Mesendoderm (in vitro differentiated cells): ENCODE data around the gene RBM3.

ENCODE experiments used
- DNase-seq: peaks from one replicate; pipeline ENCODE4 v3.0.0; 2013
- H2AK5ac ChIP-seq: 2 replicates; pipeline ENCODE4 v1.6.1; 2013; ENCODE audit warnings: low read length, inconsistent platforms
- H2BK120ac ChIP-seq: 2 replicates; pipeline ENCODE4 v1.6.1; 2013; ENCODE audit warnings: low read depth, mild to moderate bottlenecking, low read length, moderate library complexity, mixed read lengths
- H2BK15ac ChIP-seq: replicated peaks from 2 replicates; pipeline ENCODE4 v1.6.1; 2013; ENCODE audit warnings: low read depth, mild to moderate bottlenecking, moderate library complexity
- H2BK5ac ChIP-seq: 2 replicates; pipeline ENCODE4 v1.6.1; 2013; ENCODE audit warnings: low read length, inconsistent platforms
- H3K18ac ChIP-seq: 2 replicates; pipeline ENCODE4 v1.6.1; 2013; ENCODE audit warnings: mild to moderate bottlenecking, low read length, mixed read lengths
- H3K23ac ChIP-seq: one replicate; pipeline ENCODE4 v1.6.1; 2013; ENCODE audit warnings: low read length
- H3K27ac ChIP-seq: 2 replicates; pipeline ENCODE4 v1.5.1; 2013; ENCODE audit warnings: low read depth, mild to moderate bottlenecking, inconsistent platforms, low read length, moderate library complexity
- H3K27me3 ChIP-seq: 2 replicates; pipeline ENCODE4 v1.6.1; 2013; ENCODE audit warnings: low read length, control low read depth, mild to moderate bottlenecking, inconsistent platforms; ENCODE audit not compliant: insufficient read depth, poor library complexity
- H3K36me3 ChIP-seq: 2 replicates; pipeline ENCODE4 v1.6.1; 2013; ENCODE audit warnings: low read length, inconsistent platforms; ENCODE audit not compliant: control insufficient read depth, insufficient read depth
- H3K4ac ChIP-seq: one replicate; pipeline ENCODE4 v1.6.1; 2013; ENCODE audit warnings: low read depth, mild to moderate bottlenecking, low read length, moderate library complexity
- H3K4me1 ChIP-seq: 2 replicates; pipeline ENCODE4 v1.6.1; 2013; ENCODE audit warnings: low read depth, low read length, inconsistent platforms; ENCODE audit not compliant: control insufficient read depth
- H3K4me2 ChIP-seq: 2 replicates; pipeline ENCODE4 v1.6.1; 2013; ENCODE audit warnings: low read length
- H3K4me3 ChIP-seq: 2 replicates; pipeline ENCODE4 v1.5.1; 2013; ENCODE audit warnings: mild to moderate bottlenecking, low read length
- H3K56ac ChIP-seq: one replicate; pipeline ENCODE4 v1.6.1; 2013; ENCODE audit warnings: low read length
- H3K79me1 ChIP-seq: 2 replicates; pipeline ENCODE4 v1.6.1; 2013; ENCODE audit warnings: low read length, inconsistent platforms
- H3K79me2 ChIP-seq: 2 replicates; pipeline ENCODE4 v1.6.1; 2013; ENCODE audit warnings: mild to moderate bottlenecking, low read length; ENCODE audit not compliant: control insufficient read depth, insufficient read depth
- H3K9ac ChIP-seq: 2 replicates; pipeline ENCODE4 v1.6.1; 2013; ENCODE audit warnings: low read length, inconsistent platforms
- H4K5ac ChIP-seq: one replicate; pipeline ENCODE4 v1.6.1; 2013; ENCODE audit warnings: low read length
- H4K8ac ChIP-seq: one replicate; pipeline ENCODE4 v1.6.1; 2013; ENCODE audit warnings: low read depth, mild to moderate bottlenecking, control low read depth, low read length, moderate library complexity
- whole genome bisulfite sequencing: extraction: QIAGEN DNeasy Blood & Tissue Kit; methylation state at CpG from one replicate; pipeline ENCODE4 v1.1.7; 2013; ENCODE audit warnings: low lambda C conversion rate, missing lambda C conversion rate; ENCODE audit not compliant: insufficient coverage; ENCODE audit errors: extremely low coverage; 5-methylcytosine and 5-hydroxymethylcytosine counted together

The RBM3 gene

DNA sequence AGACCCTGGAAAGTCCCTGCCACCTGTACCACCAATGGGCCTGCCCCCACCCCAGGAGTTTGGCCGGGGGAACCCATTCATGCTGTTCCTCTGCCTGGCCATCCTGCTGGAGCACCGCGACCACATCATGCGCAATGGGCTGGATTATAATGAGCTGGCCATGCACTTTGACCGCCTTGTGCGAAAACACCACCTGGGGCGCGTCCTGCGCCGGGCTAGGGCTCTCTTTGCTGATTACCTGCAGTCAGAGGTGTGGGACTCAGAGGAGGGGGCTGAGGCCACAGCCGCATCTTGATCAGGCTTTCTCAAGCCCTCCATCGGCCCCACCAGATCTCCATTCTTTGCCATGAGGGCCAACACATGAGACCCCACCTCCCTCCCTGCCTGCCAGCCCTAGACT lies 13.6 kb upstream of the RBM3 start:
- no peak overlapping the region for H3K27ac ChIP-seq
- WGBS, result no CpG with 5 or more reads among the region's 12 CpGs
- no peaks in the 10 kb centered on the region for H3K79me2 ChIP-seq
- no peak overlapping the region for H2BK5ac ChIP-seq
- H3K23ac ChIP-seq, result no peak overlapping the region
- H4K8ac ChIP-seq, result no peak overlapping the region
- DNase-seq, result no peak
- no peak overlapping the region for H4K5ac ChIP-seq
- H3K56ac ChIP-seq, result no peak overlapping the region
- no peak overlapping the region for H3K18ac ChIP-seq
- H2AK5ac ChIP-seq, result no peak overlapping the region
- H3K27me3 ChIP-seq, result no peaks in the 10 kb centered on the region
- no peaks in the 10 kb centered on the region for H3K79me1 ChIP-seq
- no peak overlapping the region for H3K4me2 ChIP-seq
- no peak overlapping the region for H3K4ac ChIP-seq
- H2BK120ac ChIP-seq, result no peak overlapping the region
- no peaks in the 10 kb centered on the region for H3K4me1 ChIP-seq
- H2BK15ac ChIP-seq, result no peak overlapping the region
- H3K4me3 ChIP-seq, result no peak overlapping the region
- no peak overlapping the region for H3K9ac ChIP-seq
- no peaks in the 10 kb centered on the region for H3K36me3 ChIP-seq

DNA sequence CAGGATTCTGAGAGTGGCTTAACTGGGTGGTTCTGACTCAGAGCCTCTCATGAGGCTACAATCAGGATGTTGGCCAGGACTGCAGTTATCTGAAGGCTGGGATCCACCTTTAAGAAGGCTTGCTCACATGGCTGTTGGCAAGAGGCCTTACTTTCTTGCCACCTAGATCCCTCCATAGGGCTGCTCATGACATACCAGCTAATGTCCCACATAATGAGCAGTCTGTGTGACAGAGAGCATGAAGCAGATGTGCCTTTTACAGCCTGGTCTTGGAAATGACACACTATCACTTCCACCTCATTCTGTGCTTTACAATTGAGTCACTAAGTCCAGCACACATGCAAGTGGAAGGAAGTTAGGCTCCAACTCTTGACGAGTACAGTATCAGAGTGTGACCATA lies 4.3 kb upstream of the RBM3 start:
- no peak overlapping the region for H2BK15ac ChIP-seq
- H3K79me2 ChIP-seq, result peaks cover 1% of the 10 kb centered on the region
- no CpG with 5 or more reads among the region's 1 CpG for WGBS

DNA sequence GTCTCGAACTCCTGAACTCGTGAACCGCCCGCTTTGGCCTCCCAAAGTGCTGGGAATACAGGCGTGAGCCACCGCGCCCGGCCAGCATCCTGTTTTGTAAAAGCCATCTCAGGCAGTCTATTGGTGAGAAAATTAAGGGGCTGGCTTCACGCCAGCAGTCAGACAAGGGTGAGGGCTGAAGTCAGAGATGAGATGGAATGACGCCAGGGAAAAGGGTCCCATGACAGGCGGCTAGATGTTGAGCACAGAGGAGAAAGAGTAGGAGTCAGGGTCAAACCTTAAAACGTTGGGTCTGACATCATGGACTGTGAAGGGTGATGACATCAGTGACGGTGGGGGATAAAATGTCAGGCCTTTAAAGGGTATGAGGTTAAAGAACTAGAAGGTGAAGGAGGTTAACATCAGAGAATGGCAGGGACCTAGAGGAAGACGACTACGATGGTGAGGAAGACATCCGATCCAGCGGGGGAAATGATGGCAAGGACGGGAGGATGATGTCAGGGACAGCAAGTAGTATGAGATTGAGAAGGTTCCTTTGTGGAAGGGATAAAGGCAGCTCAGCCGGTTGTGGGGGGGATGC lies 504 bp upstream of the RBM3 start:
- no peak overlapping the region for H2BK15ac ChIP-seq
- no peak overlapping the region for H2BK120ac ChIP-seq
- H3K79me1 ChIP-seq, result peaks cover 2% of the 10 kb centered on the region
- H4K8ac ChIP-seq, result no peak overlapping the region
- H3K27ac ChIP-seq, result no peak overlapping the region
- H3K23ac ChIP-seq, result no peak overlapping the region
- peaks cover 18% of the 10 kb centered on the region for H3K79me2 ChIP-seq
- peak overlapping the region; percentile 65 for H3K4me3 ChIP-seq
- H3K36me3 ChIP-seq, result peaks cover 14% of the 10 kb centered on the region
- H3K4me1 ChIP-seq, result peaks cover 4% of the 10 kb centered on the region
- no peak overlapping the region for H4K5ac ChIP-seq
- peak overlapping the region; percentile 82 for H3K9ac ChIP-seq
- H3K4ac ChIP-seq, result no peak overlapping the region
- H3K4me2 ChIP-seq, result peak overlapping the region; percentile 79
- no peaks in the 10 kb centered on the region for H3K27me3 ChIP-seq
- H2BK5ac ChIP-seq, result no peak overlapping the region
- no peak overlapping the region for H3K18ac ChIP-seq
- peak overlapping the region; percentile 85 for H3K56ac ChIP-seq
- H2AK5ac ChIP-seq, result peak overlapping the region; percentile 69
- DNase-seq, result no peak
- no CpG with 5 or more reads among the region's 19 CpGs for WGBS

More for the DNA sequence above, 4.3 kb upstream of the RBM3 start:
- H2BK5ac ChIP-seq, result no peak overlapping the region
- H3K18ac ChIP-seq, result no peak overlapping the region
- DNase-seq, result no peak
- no peak overlapping the region for H3K23ac ChIP-seq
- no peaks in the 10 kb centered on the region for H3K36me3 ChIP-seq
- H3K4me1 ChIP-seq, result no peaks in the 10 kb centered on the region
- no peak overlapping the region for H2BK120ac ChIP-seq
- H3K27me3 ChIP-seq, result no peaks in the 10 kb centered on the region
- H2AK5ac ChIP-seq, result no peak overlapping the region
- no peak overlapping the region for H3K27ac ChIP-seq
- H3K4me2 ChIP-seq, result no peak overlapping the region
- H4K5ac ChIP-seq, result no peak overlapping the region
- no peak overlapping the region for H4K8ac ChIP-seq
- H3K4ac ChIP-seq, result no peak overlapping the region
- H3K79me1 ChIP-seq, result no peaks in the 10 kb centered on the region
- no peak overlapping the region for H3K9ac ChIP-seq
- H3K4me3 ChIP-seq, result no peak overlapping the region
- H3K56ac ChIP-seq, result no peak overlapping the region

DNA sequence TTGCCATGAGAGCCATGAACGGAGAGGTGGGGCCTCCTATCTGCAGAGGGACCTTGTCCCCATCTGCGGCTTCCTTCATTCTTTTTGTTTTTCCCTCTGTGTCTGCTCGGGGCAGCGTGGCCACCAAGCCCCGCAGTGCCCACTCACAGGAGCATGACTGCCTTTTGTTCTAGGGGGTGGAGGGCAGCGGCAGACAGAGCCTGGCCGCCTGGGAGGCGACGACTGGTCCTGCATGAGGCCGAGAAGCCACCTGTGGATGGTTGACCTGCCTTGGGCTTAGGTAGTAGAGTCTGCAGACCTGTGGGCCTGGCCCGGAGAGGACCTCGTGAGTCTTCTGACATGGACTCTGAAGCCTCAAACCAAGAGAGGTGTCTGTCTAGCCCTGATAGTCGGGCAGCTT lies 1.4 kb downstream of the RBM3 start:
- Histone ChIP-seq H3K4me1 (peaks cover 4% of the 10 kb centered on the region), H3K79me2 (peaks cover 18% of the 10 kb centered on the region), H3K27ac (no peak overlapping the region), H3K23ac (no peak overlapping the region), H2AK5ac (no peak overlapping the region), H3K18ac (no peak overlapping the region), H2BK15ac (no peak overlapping the region), H3K56ac (peak overlapping the region; percentile 92), H3K4me3 (no peak overlapping the region), H2BK120ac (no peak overlapping the region), H3K79me1 (peaks cover 2% of the 10 kb centered on the region), H3K4ac (no peak overlapping the region), H4K5ac (no peak overlapping the region), H3K4me2 (peak overlapping the region; percentile 64), H3K36me3 (peaks cover 14% of the 10 kb centered on the region), H4K8ac (no peak overlapping the region), H3K27me3 (no peaks in the 10 kb centered on the region), H2BK5ac (no peak overlapping the region), H3K9ac (peak overlapping the region; percentile 92)
- WGBS, result no CpG with 5 or more reads among the region's 13 CpGs
- DNase-seq, result no peak

DNA sequence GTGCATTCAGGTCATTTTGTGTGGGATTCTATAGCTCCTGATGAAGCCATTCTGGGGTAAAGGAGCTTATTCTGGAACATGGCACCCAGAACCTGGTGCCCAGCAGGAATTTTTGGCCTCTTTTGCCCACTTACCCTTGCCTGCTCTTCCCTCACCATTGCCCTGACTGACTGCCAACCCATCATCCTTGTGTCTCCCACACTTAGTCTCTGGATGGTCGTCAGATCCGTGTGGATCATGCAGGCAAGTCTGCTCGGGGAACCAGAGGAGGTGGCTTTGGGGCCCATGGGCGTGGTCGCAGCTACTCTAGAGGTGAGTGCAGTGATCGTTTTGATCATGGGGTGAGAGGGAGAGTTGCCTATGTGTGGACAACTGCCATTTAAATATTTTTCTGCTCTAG lies 1.8 kb downstream of the RBM3 start:
- no peak for DNase-seq
- Histone ChIP-seq H2BK120ac (no peak overlapping the region), H4K5ac (no peak overlapping the region), H2BK15ac (no peak overlapping the region), H3K9ac (peak overlapping the region; percentile 92), H4K8ac (no peak overlapping the region), H3K27ac (no peak overlapping the region), H3K4me3 (no peak overlapping the region), H3K4ac (no peak overlapping the region), H3K4me2 (peak overlapping the region; percentile 64), H3K27me3 (no peaks in the 10 kb centered on the region), H2BK5ac (no peak overlapping the region), H3K23ac (no peak overlapping the region), H3K79me1 (peaks cover 2% of the 10 kb centered on the region), H3K56ac (peak overlapping the region; percentile 92), H3K18ac (no peak overlapping the region), H3K36me3 (peaks cover 14% of the 10 kb centered on the region), H3K79me2 (peaks cover 18% of the 10 kb centered on the region), H3K4me1 (peaks cover 4% of the 10 kb centered on the region), H2AK5ac (no peak overlapping the region)
- no CpG with 5 or more reads among the region's 6 CpGs for WGBS

DNA sequence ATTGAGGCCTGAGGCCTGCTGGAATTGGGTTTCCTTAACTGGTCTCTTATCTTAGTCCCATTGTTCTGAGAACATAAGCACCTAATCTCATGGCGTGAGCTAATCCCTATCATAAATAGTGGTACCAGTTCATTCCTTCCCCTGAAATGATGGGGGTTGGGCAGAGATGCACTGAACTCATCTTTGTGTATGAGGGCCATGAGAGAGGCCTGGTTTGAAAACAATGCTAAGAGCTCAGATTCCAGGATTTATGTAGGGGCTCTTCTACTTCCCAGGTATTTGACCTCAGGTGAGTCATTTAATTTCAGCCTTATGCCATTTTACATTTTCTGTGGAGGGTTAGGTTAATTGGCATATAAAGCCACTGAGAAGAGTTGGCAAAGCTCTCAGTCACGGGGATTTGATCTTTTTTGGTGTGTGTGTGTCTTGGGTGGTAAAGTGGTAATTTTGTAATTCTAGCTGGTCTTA lies 4.4 kb downstream of the RBM3 start:
- H3K4me1 ChIP-seq, result peaks cover 4% of the 10 kb centered on the region
- peak; percentile 56 for DNase-seq
- no peak overlapping the region for H2AK5ac ChIP-seq
- H3K4me2 ChIP-seq, result no peak overlapping the region
- H3K56ac ChIP-seq, result no peak overlapping the region
- H3K4ac ChIP-seq, result no peak overlapping the region
- no peak overlapping the region for H3K9ac ChIP-seq
- no peak overlapping the region for H4K8ac ChIP-seq
- no peak overlapping the region for H3K4me3 ChIP-seq
- no peak overlapping the region for H3K27ac ChIP-seq
- H2BK15ac ChIP-seq, result no peak overlapping the region
- no peak overlapping the region for H3K18ac ChIP-seq
- H3K79me2 ChIP-seq, result peaks cover 18% of the 10 kb centered on the region
- H3K23ac ChIP-seq, result no peak overlapping the region
- no peaks in the 10 kb centered on the region for H3K27me3 ChIP-seq
- H3K36me3 ChIP-seq, result peaks cover 14% of the 10 kb centered on the region
- H2BK5ac ChIP-seq, result no peak overlapping the region
- no peak overlapping the region for H2BK120ac ChIP-seq
- no CpG with 5 or more reads among the region's 2 CpGs for WGBS
- H3K79me1 ChIP-seq, result peaks cover 2% of the 10 kb centered on the region
- no peak overlapping the region for H4K5ac ChIP-seq
